ENCODE results near the gene LRRK2. TPM values are rescaled to one million over a fixed set of nuclear protein-coding genes. Genes with fewer than 3 reads are reported as not detected.

The LRRK2 gene
- total RNA-seq, 2 donors from 2014 or later = 1.2 to 1.9 TPM

DNA sequence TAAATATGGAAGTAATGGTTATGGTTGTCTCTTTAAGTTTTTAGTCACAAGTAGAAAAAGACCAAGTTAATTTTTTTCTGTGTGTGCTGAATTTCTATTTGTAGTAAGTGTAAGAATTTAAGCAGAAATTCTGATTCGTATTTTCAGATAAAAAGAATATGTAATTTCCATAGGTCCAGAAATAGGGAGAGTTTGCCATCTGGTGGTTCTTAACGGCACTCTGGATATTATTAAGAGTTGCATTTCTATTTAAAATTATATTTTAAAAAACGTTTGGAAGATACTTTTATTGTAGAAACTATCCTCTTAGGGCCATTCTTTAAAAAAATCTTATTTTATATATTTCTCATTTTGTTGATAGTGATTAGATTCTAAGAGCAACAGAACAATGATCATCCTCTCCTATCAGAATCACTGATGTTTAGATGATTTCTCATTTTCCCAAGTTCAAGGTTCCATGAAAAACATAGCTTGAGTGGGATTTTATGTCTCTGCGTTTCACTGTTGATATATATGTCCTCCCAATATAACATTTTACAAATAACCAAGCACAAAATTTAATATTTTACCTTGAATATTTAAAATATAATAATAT lies 88.3 kb downstream of the LRRK2 start:
- Mint-ChIP-seq H3K4me3 (no peak overlapping the region), H3K9me3 (no peaks in the 10 kb centered on the region)
- 67% methylated on average over 1 of the region's 4 CpGs; no CpG with 5 or more reads in 1 of the 2 experiments for WGBS, 2 experiments (ENCODE audit: insufficient coverage in 1 of 2, insufficient read length in 1 of 2)

DNA sequence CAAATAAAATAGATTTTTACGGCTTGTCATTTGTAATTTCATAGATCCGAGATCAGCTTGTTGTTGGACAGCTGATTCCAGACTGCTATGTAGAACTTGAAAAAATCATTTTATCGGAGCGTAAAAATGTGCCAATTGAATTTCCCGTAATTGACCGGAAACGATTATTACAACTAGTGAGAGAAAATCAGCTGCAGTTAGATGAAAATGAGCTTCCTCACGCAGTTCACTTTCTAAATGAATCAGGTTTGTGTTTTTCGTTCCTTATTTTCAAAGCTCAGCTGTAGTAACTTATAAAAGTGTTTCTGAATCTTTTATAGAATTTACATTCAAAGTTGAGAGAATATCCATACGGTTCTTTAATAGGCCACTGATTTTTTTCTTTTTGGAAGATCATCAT lies 89.1 kb downstream of the LRRK2 start:
- TF ChIP-seq, protein P1, sequence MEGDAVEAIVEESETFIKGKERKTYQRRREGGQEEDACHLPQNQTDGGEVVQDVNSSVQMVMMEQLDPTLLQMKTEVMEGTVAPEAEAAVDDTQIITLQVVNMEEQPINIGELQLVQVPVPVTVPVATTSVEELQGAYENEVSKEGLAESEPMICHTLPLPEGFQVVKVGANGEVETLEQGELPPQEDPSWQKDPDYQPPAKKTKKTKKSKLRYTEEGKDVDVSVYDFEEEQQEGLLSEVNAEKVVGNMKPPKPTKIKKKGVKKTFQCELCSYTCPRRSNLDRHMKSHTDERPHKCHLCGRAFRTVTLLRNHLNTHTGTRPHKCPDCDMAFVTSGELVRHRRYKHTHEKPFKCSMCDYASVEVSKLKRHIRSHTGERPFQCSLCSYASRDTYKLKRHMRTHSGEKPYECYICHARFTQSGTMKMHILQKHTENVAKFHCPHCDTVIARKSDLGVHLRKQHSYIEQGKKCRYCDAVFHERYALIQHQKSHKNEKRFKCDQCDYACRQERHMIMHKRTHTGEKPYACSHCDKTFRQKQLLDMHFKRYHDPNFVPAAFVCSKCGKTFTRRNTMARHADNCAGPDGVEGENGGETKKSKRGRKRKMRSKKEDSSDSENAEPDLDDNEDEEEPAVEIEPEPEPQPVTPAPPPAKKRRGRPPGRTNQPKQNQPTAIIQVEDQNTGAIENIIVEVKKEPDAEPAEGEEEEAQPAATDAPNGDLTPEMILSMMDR (conservative IDR thresholded peaks at IDR 0.05) = no peak
- H3K27ac ChIP-seq (ENCODE audit: low read depth, low read length) = no peak overlapping the region
- Mint-ChIP-seq H3K36me3 (ENCODE audit: low read depth) (no peaks in the 10 kb centered on the region), H3K4me1 (peaks cover 13% of the 10 kb centered on the region), H3K27me3 (ENCODE audit: insufficient read depth) (no peaks in the 10 kb centered on the region), H3K4me3 (no peak overlapping the region), H3K9me3 (no peaks in the 10 kb centered on the region), H3K27ac (no peak overlapping the region)
- H3K36me3 ChIP-seq (ENCODE audit: control insufficient read depth, insufficient read depth, low read length) = no peaks in the 10 kb centered on the region
- no peaks in the 10 kb centered on the region for H3K27me3 ChIP-seq (ENCODE audit: control insufficient read depth, insufficient read depth, low read length, poor library complexity, severe bottlenecking)
- WGBS, 2 experiments (ENCODE audit: insufficient coverage in 1 of 2, insufficient read length in 1 of 2) = 92 to 99% methylated on average over 9 to 10 of the region's 10 CpGs
- no peak for DNase-seq
- H3K4me3 ChIP-seq (ENCODE audit: low read length) = no peak overlapping the region
- H3K9me3 ChIP-seq (ENCODE audit: control insufficient read depth, low read length) = no peaks in the 10 kb centered on the region
- H3K4me1 ChIP-seq (ENCODE audit: control insufficient read depth, insufficient read depth, low read length) = peaks cover 2% of the 10 kb centered on the region
- H3K9ac ChIP-seq (ENCODE audit: extremely low read depth, low read length, poor library complexity, severe bottlenecking) = no peak overlapping the region

More for the DNA sequence above, 88.3 kb downstream of the LRRK2 start:
- Mint-ChIP-seq H3K27me3 (ENCODE audit: insufficient read depth) (no peaks in the 10 kb centered on the region), H3K4me1 (peaks cover 13% of the 10 kb centered on the region), H3K27ac (no peak overlapping the region), H3K36me3 (ENCODE audit: low read depth) (no peaks in the 10 kb centered on the region)
- Histone ChIP-seq H3K9ac (ENCODE audit: extremely low read depth, low read length, poor library complexity, severe bottlenecking) (no peak overlapping the region), H3K9me3 (ENCODE audit: control insufficient read depth, low read length) (no peaks in the 10 kb centered on the region), H3K27ac (ENCODE audit: low read depth, low read length) (no peak overlapping the region), H3K27me3 (ENCODE audit: control insufficient read depth, insufficient read depth, low read length, poor library complexity, severe bottlenecking) (no peaks in the 10 kb centered on the region), H3K4me1 (ENCODE audit: control insufficient read depth, insufficient read depth, low read length) (peaks cover 2% of the 10 kb centered on the region), H3K4me3 (ENCODE audit: low read length) (no peak overlapping the region), H3K36me3 (ENCODE audit: control insufficient read depth, insufficient read depth, low read length) (no peaks in the 10 kb centered on the region)
- no peak for DNase-seq
- TF ChIP-seq, protein P1 (conservative IDR thresholded peaks at IDR 0.05) = peak; percentile 81

DNA sequence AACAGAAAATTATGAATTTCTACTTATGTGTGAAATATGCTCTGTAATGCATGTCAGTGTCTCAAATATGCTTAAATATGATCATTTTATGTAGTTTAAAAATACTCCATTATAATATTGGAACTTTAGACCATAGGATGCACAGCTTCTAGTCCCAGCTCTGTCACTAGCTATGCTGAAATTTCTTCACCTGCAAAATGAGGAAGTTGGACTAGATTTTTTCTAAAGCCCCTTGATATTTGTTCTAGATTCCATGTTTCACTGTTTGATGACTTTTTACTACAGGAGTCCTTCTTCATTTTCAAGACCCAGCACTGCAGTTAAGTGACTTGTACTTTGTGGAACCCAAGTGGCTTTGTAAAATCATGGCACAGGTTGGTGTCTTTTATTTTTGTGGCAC lies 90.1 kb downstream of the LRRK2 start:
- Mint-ChIP-seq H3K9me3 (no peaks in the 10 kb centered on the region), H3K27ac (no peak overlapping the region), H3K4me3 (no peak overlapping the region), H3K27me3 (ENCODE audit: insufficient read depth) (no peaks in the 10 kb centered on the region), H3K4me1 (peaks cover 13% of the 10 kb centered on the region), H3K36me3 (ENCODE audit: low read depth) (no peaks in the 10 kb centered on the region)
- Histone ChIP-seq H3K9ac (ENCODE audit: extremely low read depth, low read length, poor library complexity, severe bottlenecking) (no peak overlapping the region), H3K9me3 (ENCODE audit: control insufficient read depth, low read length) (no peaks in the 10 kb centered on the region), H3K4me3 (ENCODE audit: low read length) (no peak overlapping the region), H3K27me3 (ENCODE audit: control insufficient read depth, insufficient read depth, low read length, poor library complexity, severe bottlenecking) (no peaks in the 10 kb centered on the region), H3K4me1 (ENCODE audit: control insufficient read depth, insufficient read depth, low read length) (peaks cover 2% of the 10 kb centered on the region), H3K27ac (ENCODE audit: low read depth, low read length) (no peak overlapping the region), H3K36me3 (ENCODE audit: control insufficient read depth, insufficient read depth, low read length) (no peaks in the 10 kb centered on the region)
- no peak for DNase-seq
- TF ChIP-seq, protein P1 (conservative IDR thresholded peaks at IDR 0.05) = no peak

Measured in endodermal cell (in vitro differentiated cells).